Stimulated activated CD8-positive, alpha-beta memory T cell treated with anti-CD3 and anti-CD28 coated beads, Interleukin-7, amount 100 ng/mL, for 48 hours (primary cell): ENCODE results near the gene BORCS6.

Source experiments
- DNase-seq, 2 donors: peaks; one replicate each; pipeline ENCODE4 v3.0.0-alpha.2; 2020; ENCODE audit warnings: low read depth in 1 of 2; ENCODE audit errors: extremely low read depth in 1 of 2

The BORCS6 gene

GRCh38 chr17:8155996-8156245 is 34.1 kb downstream of the BORCS6 start:
- no peak for DNase-seq

- DNase-seq, result no peak
These were observed 34.6 kb downstream of the BORCS6 start for GRCh38 chr17:8155231-8155995.

GRCh38 chr17:8154608-8155155 is 35.3 kb downstream of the BORCS6 start:
- DNase-seq, result no peak

GRCh38 chr17:8153957-8154607 is 35.9 kb downstream of the BORCS6 start:
- peak; percentile 69 to 83 for DNase-seq

- peak in 1 of 2 donors; percentile 63 for DNase-seq
These were observed 36.4 kb downstream of the BORCS6 start for GRCh38 chr17:8153525-8153956.

GRCh38 chr17:8153031-8153451 is 36.9 kb downstream of the BORCS6 start:
- no peak for DNase-seq

- DNase-seq, result peak; percentile 84 to 93
These were observed 37.7 kb downstream of the BORCS6 start, which contains the start of gene PER1 for GRCh38 chr17:8152112-8152775. TSS of gene PER1 (minus strand) at chr17:8152404. CDS start at chr17:8150706, 1,698 bp downstream.

GRCh38 chr17:8151641-8152111 is 38.3 kb downstream of the BORCS6 start:
- no peak for DNase-seq

GRCh38 chr17:8151120-8151640 is 38.8 kb downstream of the BORCS6 start:
- DNase-seq, result peak; percentile 77 to 85

GRCh38 chr17:8150194-8151119 is 39.5 kb downstream of the BORCS6 start:
- DNase-seq, result no peak

- no peak for DNase-seq
These were observed 40.4 kb downstream of the BORCS6 start for GRCh38 chr17:8149419-8150193.

GRCh38 chr17:8148560-8148959 is 41.4 kb downstream of the BORCS6 start:
- no peak for DNase-seq

GRCh38 chr17:8147805-8148404 is 42.1 kb downstream of the BORCS6 start:
- DNase-seq, result no peak

GRCh38 chr17:8147141-8147804 is 42.7 kb downstream of the BORCS6 start:
- DNase-seq, result no peak

GRCh38 chr17:8146381-8147140 is 43.4 kb downstream of the BORCS6 start:
- DNase-seq, result no peak

GRCh38 chr17:8145811-8146210 is 44.2 kb downstream of the BORCS6 start:
- DNase-seq, result no peak

GRCh38 chr17:8144401-8145231 is 45.4 kb downstream of the BORCS6 start:
- no peak for DNase-seq
